NT2/D1 (cell line): ENCODE measurements around the gene IL11.
A peak's percentile ranks its signal among the peaks of the same experiment; 100 is the strongest.

Source experiments
- DNase-seq: peaks from one replicate; pipeline ENCODE4 v3.0.0-alpha.2; 2011; ENCODE audit warnings: low read depth, low spot score
- H3K27me3 ChIP-seq: 2 replicates; pipeline ENCODE4 v1.6.0; 2011; ENCODE audit warnings: mild to moderate bottlenecking; ENCODE audit not compliant: insufficient read length, insufficient read depth
- H3K36me3 ChIP-seq: 2 replicates; pipeline ENCODE4 v1.6.1; 2011; ENCODE audit warnings: mild to moderate bottlenecking, low read length, mixed read lengths; ENCODE audit not compliant: insufficient read depth, insufficient read length
- H3K4me1 ChIP-seq: 2 replicates; pipeline ENCODE4 v1.5.1; 2011; ENCODE audit not compliant: insufficient read depth, insufficient read length
- H3K4me3 ChIP-seq: 2 replicates; pipeline ENCODE4 v1.5.1; 2011; ENCODE audit warnings: low read depth; ENCODE audit not compliant: insufficient read length
- H3K9ac ChIP-seq: 2 replicates; pipeline ENCODE4 v1.6.0; 2011; ENCODE audit warnings: low read depth; ENCODE audit not compliant: insufficient read length
- H3K9me3 ChIP-seq: 2 replicates; pipeline ENCODE4 v1.5.1; 2011; ENCODE audit warnings: mild to moderate bottlenecking, low read length; ENCODE audit not compliant: insufficient read depth
- SUZ12 ChIP-seq: IDR thresholded peaks from 2 replicates; pipeline ENCODE4 v1.6.1; 2011; ENCODE audit not compliant: insufficient read length, insufficient read depth; ENCODE audit errors: extremely low read depth
- YY1 ChIP-seq: IDR thresholded peaks from 2 replicates; pipeline ENCODE4 v1.6.1; 2011; ENCODE audit not compliant: insufficient read length, insufficient read depth
- ZNF274 ChIP-seq: IDR thresholded peaks from 2 replicates; pipeline ENCODE4 v1.6.1; 2011; ENCODE audit warnings: mild to moderate bottlenecking, low read depth, low read length

IL11 gene

GRCh38 chr19:55352040-55352439 lies 18.2 kb downstream of the IL11 start:
- peaks cover 46% of the 10 kb centered on the region for H3K27me3 ChIP-seq
- peaks cover 6% of the 10 kb centered on the region for H3K36me3 ChIP-seq
- no peaks in the 10 kb centered on the region for H3K9me3 ChIP-seq
- no peak overlapping the region for H3K4me3 ChIP-seq
- TF ChIP-seq YY1 = no peak
- TF ChIP-seq ZNF274 = no peak
- TF ChIP-seq SUZ12 = no peak
- DNase-seq = no peak
- H3K4me1 ChIP-seq = peaks cover 23% of the 10 kb centered on the region
- no peak overlapping the region for H3K9ac ChIP-seq

DNA sequence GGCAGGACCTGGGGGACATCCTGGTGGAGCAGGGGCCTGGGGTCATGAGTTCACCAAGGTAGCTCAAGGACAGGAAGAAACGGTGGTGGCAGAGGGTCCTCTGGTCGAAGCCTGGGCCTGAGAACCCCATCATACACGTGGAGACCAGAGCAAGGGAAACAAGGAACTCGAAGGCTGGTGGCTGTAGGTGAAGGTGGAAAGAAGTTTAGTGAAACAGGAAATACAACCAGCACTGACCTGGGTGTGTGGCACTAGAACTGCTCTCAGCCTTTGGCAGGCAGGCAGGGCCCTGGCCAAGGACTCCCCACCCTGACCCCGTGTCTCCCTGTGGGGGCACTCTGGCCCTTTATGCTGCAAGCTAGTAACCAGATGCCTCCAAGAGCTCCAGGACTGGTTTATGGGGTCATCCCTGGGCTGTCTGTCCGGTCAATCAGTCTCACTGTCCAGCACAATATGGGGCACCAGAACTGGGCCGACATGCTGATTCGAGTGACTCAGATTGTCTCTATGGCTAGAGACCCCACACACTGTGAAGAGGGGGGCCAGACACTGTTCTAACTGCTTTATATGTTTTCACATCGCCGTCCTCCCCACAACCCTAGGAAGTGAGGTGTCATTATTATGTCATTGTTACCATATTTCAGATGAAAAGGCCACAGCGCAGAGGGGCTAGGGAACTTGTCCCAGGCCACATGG lies 19.5 kb downstream of the IL11 start:
- no peak overlapping the region for H3K4me3 ChIP-seq
- no peaks in the 10 kb centered on the region for H3K9me3 ChIP-seq
- H3K27me3 ChIP-seq = peaks cover 38% of the 10 kb centered on the region
- peaks cover 26% of the 10 kb centered on the region for H3K4me1 ChIP-seq
- H3K36me3 ChIP-seq = peaks cover 10% of the 10 kb centered on the region
- DNase-seq = no peak
- peak overlapping the region; percentile 72 for H3K9ac ChIP-seq
- no peak for TF ChIP-seq SUZ12
- no peak for TF ChIP-seq ZNF274
- TF ChIP-seq YY1 = no peak

DNA sequence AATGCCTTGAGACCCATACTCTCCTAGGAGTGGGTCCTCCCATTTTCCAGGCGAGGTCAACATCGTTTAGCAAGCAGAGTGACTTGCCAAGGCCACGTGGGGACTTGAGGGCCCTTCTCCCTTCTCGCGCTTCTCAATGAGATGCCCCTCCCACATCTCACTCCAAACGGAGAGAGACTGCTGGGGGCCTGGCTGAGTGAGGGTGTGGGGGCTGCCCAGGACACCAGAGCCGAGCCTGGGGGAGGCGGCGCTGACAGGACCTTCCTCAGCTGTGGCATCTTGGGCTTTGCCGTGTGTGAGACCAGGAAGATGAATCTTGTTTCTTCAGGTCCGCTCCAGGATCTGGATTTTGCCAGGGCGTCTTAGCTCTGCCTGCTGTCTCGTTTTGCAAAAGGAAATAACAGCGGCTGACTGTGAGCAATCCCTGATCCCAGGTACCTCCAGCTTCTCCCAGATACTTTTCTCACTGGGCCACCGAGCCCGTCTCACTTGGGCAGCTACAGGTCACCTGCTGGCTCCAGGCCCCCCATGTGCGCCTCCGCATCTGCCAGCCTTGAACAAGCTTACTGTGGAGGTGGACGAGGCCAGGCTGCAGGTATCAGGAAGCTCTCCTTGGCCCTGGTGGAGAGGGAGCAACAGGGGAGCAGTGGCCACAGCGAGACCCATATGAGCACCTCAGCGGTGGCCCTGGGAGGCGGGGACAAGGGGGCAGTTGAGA lies 21.8 kb downstream of the IL11 start:
- Histone ChIP-seq H3K9me3 (no peaks in the 10 kb centered on the region), H3K4me3 (peak overlapping the region; percentile 19), H3K4me1 (peaks cover 35% of the 10 kb centered on the region), H3K9ac (peak overlapping the region; percentile 62), H3K27me3 (peaks cover 24% of the 10 kb centered on the region), H3K36me3 (peaks cover 21% of the 10 kb centered on the region)
- TF ChIP-seq SUZ12 = no peak
- DNase-seq = peak; percentile 35

- H3K9me3 ChIP-seq = no peaks in the 10 kb centered on the region
- peaks cover 30% of the 10 kb centered on the region for H3K36me3 ChIP-seq
- H3K9ac ChIP-seq = peak overlapping the region; percentile 67
- peaks cover 14% of the 10 kb centered on the region for H3K27me3 ChIP-seq
- DNase-seq = no peak
- H3K4me1 ChIP-seq = peaks cover 32% of the 10 kb centered on the region
- TF ChIP-seq ZNF274 (no peak), SUZ12 (no peak), YY1 (no peak)
- H3K4me3 ChIP-seq = no peak overlapping the region
Measured at GRCh38 chr19:55347442-55348009, 22.7 kb downstream of the IL11 start.

- TF ChIP-seq ZNF274 (no peak), SUZ12 (no peak), YY1 (no peak)
- Histone ChIP-seq H3K9ac (no peak overlapping the region), H3K36me3 (peaks cover 37% of the 10 kb centered on the region), H3K9me3 (no peaks in the 10 kb centered on the region), H3K4me1 (peaks cover 36% of the 10 kb centered on the region), H3K27me3 (peaks cover 8% of the 10 kb centered on the region), H3K4me3 (no peak overlapping the region)
- DNase-seq = no peak
Measured at GRCh38 chr19:55346725-55347441, 23.4 kb downstream of the IL11 start.

DNA sequence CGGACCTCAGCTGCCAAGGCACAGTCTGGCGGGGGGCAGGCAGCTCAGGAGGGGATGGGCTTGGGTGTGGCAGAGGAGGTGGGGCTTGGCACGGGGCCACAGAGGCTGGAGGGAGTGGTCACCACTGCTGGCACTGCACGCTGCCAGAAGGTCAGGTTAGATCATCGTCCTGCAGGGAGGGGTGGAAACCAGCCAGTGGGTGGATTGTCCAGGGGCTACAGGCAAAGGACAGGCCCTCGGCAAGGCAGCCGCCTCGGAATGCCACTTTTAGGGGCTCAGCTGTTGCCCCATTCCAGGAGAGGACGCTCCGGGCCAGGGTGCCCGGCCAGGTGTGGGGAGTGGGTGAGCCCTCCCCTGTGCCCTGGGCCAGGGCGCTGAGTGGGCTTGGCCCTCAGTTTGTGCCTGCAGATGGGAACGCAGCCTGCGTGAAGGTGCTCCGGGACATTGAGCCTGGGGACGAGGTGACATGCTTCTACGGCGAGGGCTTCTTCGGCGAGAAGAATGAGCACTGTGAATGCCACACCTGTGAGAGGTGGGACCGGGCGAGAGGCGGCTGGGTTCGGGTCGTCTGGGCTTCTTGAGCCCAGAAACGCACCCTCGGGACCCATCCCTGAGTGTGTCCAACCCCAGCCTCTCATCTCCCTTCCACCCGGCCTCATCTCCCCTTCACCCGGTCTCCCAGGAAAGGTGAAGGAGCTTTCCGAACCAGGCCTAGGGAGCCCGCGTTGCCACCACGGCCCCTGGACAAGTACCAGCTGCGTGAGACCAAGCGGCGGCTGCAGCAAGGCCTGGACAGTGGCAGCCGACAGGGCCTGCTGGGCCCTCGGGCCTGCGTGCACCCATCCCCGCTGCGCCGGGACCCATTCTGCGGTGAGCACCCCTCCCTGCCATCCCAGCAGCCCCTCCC lies 24.2 kb downstream of the IL11 start:
- peaks cover 41% of the 10 kb centered on the region for H3K4me1 ChIP-seq
- TF ChIP-seq ZNF274 = no peak
- TF ChIP-seq SUZ12 = no peak
- no peak for TF ChIP-seq YY1
- no peaks in the 10 kb centered on the region for H3K9me3 ChIP-seq
- peak overlapping the region; percentile 50 for H3K9ac ChIP-seq
- H3K36me3 ChIP-seq = peaks cover 39% of the 10 kb centered on the region
- H3K27me3 ChIP-seq = peaks cover under 1% of the 10 kb centered on the region
- DNase-seq = no peak
- H3K4me3 ChIP-seq = no peak overlapping the region
